Measurements from ENCODE around the gene CFAP70. TPM values are rescaled to one million over a fixed set of nuclear protein-coding genes. Genes with fewer than 3 reads are reported as not detected.
A peak's percentile ranks its signal among the peaks of the same experiment; 100 is the strongest.
"Not testable (repeated sequence)": the region's sequence is repeated elsewhere in the genome, so short reads cannot be mapped to it uniquely, and the experiment has no call there.

Gene CFAP70
- total RNA-seq (2014; rRNA removed; shearing (Covaris generic)), result 0.03 and 0.43 TPM in 2 replicates
- 0.03 and 0.08 TPM in 2 replicates for polyA plus RNA-seq (2015; cell fraction: cytosol; rRNA removed)
- polyA plus RNA-seq (2015; cell fraction: nucleus; rRNA removed), result 0.57 and 0.77 TPM in 2 replicates

DNA sequence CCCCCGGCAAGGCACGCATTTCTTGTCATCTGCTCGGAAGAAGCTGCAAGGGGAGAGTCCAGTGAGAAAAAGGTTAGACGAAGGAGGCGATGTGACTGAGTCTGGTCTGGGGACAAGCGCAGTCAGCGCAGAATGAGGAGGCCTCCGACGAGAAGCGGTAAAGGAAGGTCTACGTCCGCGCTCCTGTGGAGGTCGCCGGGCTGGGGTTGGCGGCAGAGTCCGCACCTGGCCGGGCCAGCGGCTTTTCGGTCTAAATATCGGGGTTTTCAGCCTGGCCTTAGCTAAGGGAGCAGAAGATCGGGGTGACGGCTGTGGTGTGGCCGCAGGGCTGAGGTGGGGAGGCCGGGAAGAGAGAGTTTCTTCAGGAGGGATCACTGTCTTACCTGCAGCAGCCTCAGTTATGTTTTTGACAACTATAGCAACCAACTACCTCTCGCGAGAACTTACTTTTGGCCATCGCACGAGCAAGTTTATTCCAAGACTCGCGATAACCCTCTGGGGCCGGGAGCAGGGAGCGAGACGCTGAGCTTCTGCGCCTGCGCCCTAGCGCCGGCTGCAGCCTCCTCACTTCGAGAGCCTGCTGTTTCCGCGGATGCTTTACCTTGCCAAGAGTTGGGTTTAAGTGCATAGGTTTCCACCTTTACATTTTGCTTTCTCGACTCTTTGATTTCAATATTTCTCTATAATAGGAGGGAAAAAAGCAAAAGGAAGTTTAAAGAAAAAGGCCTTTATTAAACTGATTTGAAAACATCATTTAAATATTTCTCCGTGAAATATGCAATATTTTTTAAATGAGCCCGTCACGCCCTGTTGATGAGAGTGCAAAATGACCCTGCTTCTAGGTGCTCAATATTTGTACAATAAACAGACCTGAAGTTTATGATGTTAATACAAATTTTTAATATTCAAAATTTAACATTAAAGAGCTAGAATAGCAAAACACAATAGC lies at the start of gene CFAP70:
TSS of gene CFAP70 (minus strand) at position 534 of the 949 bp plus-strand sequence. CDS start 4,068 bp downstream, outside the sequence.
- DNase-seq (ENCODE audit: low read depth), result peak; percentile 90

DNA sequence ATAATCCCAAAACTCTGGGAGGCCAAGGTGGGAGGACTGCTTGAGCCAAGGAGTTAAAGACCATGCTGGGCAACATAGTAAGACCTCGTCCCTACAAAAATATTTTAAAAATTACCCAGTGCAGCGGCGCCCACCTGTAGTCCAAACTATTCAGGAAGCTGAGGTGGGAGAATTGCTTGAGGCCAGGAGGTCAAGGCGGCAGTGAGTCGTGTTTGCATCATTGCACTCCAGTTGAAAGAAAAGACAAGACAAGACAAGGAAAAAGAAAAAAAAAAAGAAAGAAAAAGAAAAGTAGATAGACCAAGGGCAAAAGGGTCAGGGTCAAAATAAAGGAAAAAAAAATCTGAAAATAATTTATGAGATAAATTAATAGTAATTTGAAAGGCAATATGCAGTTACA lies 49.4 kb upstream of the CFAP70 start:
- peak; percentile 62 for DNase-seq (ENCODE audit: low read depth)

DNA sequence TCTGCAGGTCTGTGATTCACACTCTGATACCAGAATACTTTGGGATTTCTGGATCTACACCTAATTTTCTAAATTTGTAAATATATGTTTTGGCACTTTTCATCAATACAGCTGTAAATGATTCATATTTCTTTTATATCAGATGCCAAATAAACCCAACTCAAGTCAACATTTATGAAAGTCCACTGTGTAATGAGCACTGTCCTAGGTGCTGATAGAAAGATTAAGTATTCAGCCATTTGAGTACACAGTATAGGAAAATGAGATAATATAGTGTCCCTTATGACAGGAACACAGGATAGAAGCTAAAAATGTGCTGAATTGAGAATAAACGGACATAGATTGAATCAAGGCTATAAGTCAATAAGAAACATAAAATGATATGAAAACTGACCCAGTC lies 48.8 kb upstream of the CFAP70 start:
- no peak for DNase-seq (ENCODE audit: low read depth)

DNA sequence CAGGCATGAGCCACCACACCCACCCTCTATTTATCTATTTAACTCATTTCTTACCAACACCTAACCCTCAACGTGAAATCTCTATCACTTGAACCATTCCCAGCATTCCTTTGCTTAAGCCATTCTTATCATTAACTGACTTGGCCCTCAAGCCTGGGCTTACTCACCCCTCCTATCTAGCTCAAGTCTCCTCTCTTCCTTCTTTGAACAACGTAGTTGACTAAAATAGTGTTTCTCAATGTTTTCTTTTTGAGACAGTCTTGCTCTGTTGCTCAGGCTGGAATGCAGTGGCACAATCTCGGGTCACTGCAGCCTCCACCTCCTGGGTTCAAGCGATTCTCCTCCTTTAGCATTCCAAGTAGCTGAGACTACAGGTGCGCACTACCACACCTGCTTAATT lies 48.2 kb upstream of the CFAP70 start:
- DNase-seq (ENCODE audit: low read depth), result no peak

DNA sequence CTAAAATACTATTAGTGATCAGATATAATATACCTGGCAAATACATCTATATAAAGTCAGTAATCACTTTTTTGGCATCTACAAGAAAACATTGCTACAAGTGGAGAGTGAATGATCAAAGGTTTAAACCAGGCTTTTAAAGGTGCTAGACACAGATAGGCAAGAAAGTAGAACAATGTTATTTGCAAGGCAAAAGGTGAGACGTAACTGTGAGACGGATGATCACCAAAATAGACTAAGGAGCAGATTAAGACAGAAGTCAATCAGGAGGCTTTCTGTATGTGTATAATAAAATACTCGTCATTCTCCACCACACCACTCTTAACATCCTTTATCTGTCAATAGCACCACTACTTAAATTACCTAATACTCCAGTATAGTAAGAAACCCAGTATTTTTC lies 46.9 kb upstream of the CFAP70 start:
- no peak for DNase-seq (ENCODE audit: low read depth)

DNA sequence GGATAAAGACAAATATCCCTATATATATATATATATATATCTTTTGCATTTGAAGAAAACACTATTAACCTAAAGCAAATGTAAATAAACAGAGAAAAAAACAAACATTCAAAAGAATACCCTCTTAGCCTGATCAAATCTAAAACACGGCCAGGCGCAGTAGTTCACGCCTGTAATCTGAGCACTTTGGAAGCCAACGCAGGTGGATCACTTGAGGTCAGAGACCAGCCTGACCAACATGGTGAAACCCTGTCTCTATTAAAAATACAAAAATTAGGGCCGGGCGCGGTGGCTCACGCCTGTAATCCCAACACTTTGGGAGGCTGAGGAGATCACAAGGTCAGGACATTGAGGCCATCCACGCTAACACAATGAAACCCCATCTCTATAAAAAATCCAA lies 46.0 kb upstream of the CFAP70 start:
- DNase-seq (ENCODE audit: low read depth), result no peak

DNA sequence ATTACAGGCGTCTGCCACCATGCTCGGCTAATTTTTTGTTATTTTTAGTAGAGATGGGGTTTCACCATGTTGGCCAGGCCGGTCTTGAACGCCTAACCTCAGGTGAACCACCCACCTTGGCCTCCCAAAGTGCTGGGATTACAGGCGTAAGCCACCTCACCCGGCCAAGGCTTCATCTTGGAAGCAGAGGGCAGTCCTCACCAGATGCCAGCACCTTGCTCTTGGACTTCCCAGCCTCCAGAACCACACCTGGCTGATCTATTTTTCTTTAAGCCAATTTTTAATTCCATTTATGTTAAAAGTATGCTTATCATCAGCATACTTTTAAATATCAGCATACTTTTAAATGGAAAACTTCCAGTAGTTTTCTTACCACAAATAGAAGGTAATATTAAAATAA lies 43.0 kb upstream of the CFAP70 start:
- DNase-seq (ENCODE audit: low read depth), result no peak

DNA sequence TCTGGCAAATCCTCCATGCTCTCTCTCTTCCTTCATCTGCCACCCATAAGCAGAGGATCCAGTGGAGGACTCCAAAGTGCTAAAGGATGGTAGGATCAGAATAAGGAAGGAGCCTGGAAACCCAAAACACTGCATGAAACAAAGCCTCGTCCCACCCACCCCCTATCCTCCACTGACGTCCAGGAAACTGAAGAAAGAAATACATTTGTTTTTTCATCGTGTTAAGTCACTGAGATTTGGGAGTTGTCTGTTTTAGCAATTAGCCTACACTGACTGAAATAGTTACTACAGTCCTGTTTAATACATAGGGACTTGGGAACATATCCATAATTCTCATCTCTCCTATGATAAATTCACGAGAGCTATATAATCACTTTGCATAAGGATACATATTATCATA lies 40.4 kb upstream of the CFAP70 start:
- no peak for DNase-seq (ENCODE audit: low read depth)

DNA sequence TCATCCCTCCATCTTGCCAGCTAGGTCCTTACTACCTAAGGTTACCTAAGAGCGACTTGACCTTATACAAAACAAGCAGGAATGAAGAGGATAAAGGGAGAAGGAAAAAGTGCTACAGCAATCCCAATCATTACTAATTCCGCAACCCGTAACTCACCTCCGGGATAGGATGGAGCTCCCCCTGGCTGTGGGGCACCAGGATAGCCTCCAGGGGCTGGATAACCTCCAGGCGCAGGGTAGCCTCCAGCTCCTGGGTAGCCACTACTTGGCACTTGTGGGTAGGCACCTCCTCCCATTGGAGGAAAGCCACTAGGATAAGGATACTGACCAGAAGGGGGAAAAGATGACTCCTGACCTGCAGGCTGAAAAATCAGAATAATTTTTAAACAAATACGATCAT lies 39.4 kb upstream of the CFAP70 start:
- no peak for DNase-seq (ENCODE audit: low read depth)

DNA sequence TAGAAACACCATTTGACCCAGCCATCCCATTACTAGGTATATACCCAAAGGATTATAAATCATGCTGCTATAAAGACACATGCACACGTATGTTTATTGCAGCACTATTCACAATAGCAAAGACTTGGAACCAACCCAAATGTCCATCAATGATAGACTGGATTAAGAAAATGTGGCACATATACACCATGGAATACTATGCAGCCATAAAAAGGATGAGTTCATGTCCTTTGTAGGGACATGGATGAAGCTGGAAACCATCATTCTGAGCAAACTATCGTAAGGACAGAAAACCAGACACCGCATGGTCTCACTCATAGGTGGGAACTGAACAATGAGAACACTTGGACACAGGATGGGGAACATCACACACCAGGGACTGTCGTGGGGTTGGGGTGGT lies 35.7 kb upstream of the CFAP70 start:
- DNase-seq (ENCODE audit: low read depth), result not testable (repeated sequence)

DNA sequence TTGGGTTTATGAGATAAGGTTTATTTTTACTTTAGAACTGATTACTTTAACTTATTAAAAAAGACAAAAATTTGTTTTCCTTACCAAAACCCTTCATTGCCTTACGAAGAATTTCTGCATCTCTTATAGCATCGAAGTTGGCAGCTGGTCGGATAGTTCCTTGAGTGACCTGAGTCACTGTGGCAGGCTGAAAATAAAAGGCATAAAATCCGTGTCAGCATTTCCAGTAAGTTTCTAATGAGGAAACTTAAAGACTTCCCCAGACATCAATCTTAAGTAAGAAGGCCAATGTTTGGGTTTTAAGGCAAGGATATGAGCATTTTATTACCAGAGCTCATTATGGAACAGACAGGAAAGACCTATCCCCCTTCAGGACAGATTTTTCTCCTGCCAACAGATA lies 29.6 kb upstream of the CFAP70 start:
- DNase-seq (ENCODE audit: low read depth), result no peak

DNA sequence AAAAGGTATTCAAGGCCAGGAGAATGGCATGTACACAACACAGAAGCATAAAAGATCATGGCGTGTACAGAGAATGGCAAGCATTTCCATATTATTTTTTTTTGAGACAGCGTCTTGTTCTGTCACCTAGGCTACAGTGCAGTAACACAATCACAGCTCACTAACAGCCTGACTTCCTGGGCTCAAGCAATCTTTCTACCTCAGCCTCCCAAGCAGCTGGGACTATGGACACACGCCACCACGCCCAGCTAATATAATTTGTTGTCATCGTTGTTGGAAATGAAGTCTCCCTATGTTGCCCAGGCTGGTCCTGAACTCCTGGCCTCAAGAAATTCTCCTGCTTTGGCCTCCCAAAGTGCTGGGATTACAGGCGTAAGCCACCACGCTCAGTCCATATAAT lies 27.9 kb upstream of the CFAP70 start:
- no peak for DNase-seq (ENCODE audit: low read depth)

DNA sequence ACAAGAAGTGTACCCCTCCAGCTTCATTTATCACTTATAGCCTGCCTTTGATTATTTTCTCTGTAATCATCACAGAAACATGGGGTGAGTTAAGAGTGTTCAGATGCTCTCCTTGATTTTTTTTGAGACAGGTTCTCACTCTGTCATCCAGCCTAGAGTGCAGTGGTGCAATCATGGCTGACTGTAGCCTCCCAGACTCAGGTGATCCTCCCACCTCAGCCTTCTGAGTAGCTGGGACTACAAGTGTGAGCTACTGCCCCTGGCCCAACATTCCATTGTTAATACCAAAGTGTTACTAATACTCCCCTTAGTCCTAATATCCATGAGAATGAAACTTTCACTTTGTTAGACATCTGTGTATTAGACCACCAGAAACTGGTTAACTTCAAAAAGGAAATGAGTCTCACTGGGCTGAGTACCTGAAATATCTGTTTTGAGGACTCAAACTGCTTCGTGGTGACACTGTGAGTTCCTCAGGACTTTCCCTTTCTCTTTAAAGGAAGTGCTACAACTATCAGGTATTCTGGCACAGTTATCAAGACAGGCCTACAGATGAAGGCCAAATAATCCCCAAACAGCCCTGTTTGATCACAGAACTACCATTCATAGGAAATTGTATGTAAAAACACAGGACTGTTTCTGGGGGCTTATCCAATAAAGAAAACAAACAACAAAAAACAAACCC lies 20.5 kb upstream of the CFAP70 start:
- DNase-seq (ENCODE audit: low read depth), result no peak

DNA sequence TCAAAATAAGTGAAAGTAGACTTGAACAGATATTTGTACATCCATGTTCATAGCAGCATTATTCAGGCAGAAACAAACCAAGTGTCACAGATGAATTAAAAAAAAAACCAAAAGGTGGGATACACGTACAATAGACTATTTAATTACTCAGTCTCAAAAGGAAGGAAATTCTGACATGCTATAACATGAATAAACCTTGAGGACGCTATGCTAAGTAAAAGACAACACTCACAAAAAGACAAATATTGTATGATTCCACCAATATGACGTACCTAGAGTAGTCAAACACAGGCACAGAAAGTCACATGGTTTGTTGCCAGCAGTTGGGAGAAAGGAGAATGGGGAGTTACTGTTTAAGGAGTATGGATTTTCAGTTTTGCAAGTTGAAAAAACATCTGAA lies 18.0 kb upstream of the CFAP70 start:
- DNase-seq (ENCODE audit: low read depth), result no peak

DNA sequence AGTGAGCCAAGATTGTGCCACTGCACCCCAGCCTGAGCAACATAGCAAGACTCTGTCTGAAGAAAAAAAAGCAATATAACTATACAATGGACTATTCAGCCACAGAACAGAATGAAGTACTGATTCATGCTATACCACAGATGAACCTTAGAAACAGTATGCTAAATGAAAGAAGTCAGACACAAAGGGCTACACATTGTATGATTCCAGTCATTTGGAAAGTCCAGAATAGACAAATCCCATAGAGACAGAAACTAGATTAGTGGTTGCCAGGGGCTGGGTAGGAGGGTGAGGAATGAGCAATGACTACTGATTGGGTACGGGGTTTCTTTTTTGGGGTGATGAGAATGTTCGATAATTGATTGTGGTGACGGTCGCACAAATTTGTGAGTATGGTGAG lies 9.6 kb upstream of the CFAP70 start:
- DNase-seq (ENCODE audit: low read depth), result no peak

DNA sequence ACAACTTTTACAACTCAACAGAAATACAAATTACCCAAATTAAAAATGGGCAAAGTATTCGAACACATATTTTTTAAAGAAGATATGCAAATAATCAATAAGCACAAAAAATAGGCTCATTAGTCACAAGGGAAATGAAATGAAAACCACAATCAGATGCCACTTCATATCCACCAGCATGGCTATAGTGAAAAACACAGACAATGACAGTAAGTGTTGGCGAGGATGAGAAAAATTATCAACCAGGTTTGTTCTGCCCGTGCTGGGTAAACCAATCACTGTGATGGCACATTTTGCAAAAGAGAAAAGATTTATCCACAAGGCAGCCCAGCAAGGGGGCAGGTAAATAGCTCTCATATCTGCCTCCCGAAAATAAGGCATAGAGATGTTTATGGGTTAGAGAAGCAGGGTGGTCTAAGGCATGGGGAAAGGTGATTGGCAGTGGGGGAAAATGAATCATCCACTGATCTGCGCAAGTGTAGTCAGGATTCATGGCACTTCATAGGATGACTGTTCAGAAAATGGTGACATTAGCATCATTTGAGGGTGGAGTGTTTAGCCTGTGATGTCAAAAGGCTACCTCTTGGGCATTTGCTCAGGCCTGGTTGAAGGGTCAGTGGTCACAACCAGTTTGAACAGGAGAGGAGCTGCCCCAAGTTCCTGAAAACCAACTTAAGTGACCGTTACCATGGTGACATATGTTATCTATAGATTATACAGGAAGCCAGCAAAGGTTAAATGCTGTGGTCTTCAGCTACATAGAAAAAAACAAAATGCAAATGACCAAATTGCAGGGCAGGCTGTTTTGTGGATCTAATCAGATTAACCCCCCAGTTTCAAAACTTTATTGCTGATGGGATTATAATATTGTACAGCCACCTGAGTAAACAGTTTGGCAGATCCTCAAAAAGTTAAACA lies 8.0 kb upstream of the CFAP70 start:
- no peak for DNase-seq (ENCODE audit: low read depth)

DNA sequence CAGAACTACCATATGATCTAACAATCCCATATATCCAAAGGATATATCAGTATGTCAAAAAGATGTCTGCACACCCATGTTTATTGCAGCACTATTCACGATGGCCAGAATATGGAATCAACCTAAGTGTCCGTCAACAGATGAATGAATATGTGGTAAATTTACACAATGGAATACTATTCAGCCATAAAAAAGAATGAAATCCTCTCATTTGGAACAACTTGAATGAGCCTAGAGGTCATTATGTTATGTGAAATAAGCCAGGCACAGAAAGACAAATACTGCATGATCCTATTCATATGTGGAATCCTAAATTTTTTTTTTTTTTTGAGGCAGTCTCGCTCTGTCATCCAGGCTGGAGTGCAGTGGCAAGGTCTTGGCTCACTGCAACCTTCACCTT lies 6.3 kb upstream of the CFAP70 start:
- DNase-seq (ENCODE audit: low read depth), result no peak

DNA sequence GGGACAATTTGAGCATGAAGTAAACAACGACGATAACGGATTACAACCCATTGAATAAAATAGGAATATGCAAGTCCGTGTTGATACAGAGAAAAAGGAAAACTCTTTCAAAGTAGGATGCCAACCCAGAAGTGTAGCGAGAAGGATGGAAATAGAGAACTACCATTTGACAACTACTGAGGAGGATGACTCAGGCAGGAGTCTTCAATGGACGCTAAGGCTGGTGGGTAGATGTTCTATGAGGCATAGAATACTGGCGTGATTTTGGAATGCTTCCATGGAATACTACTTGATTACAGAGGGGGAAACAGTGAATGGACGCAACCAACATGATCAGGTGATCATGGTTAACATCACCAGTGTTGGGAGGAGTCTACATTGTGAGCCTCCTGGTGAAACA lies 828 bp upstream of the CFAP70 start:
- DNase-seq (ENCODE audit: low read depth), result no peak

DNA sequence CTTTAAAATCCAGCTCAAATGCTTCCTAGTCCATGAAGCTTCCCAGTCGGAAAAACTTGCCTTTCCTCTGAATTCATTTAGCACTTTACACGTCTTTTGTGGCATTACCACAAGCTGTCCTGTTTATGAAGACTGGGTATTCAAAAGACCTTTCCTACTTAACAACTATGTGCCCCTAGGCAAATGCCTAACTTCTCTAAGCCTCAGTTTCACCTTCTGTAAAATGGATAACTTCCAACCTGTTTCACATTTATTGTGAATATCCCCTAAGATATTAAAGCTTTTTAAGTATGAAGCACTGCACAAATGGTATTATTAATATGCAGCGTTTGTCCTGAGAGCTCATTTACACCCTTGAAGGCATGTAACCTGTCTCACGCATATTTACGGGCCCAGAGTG lies 843 bp downstream of the CFAP70 start:
- no peak for DNase-seq (ENCODE audit: low read depth)

DNA sequence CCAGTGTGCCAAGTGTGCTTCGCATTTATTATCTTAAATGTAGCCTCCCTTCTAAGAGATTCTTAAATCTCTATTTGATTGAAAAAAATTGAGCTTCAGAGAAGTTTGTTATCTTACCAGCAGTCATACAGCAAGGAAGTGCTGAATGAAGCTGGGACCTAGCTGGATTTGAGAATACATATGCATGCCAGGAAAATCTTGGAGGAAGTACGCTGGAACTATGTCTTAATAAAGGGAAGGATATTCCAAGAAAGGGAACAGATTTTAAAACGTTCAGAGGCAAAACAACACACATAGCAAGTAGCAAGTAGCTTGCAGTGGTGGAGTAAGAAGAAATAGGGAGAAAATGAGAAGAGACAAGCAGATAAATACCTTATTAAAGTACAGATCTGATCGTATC lies 1.5 kb downstream of the CFAP70 start:
- no peak for DNase-seq (ENCODE audit: low read depth)

DNA sequence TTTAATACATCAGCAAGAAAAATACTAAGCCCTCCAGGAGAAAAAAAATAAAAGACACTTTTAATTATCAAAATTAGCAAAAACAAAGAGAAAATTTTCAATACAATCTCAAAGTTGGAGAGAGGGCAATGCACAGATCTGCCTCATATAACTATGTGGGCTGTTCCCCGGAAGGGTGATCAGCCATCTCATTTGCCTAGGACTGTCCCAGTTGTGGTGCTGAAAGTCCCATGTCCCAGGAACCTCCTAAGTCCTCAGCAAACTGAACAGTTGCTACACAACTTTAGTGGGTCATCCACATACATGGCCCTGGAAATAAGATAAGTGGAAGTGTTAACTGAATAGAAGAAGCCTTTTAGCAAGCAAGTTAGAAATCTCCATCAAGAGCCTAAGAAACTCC lies 14.4 kb downstream of the CFAP70 start:
- DNase-seq (ENCODE audit: low read depth), result no peak

Data from HT1080 (cell line).